Rectal smooth muscle tissue (tissue), 1 donor: ENCODE measurements around the gene RAB35.

Experiments used
- H3K27ac ChIP-seq: one replicate; pipeline ENCODE4 v1.7.0; 2013; ENCODE audit warnings: low read depth, low read length, inconsistent platforms
- H3K27me3 ChIP-seq: one replicate; pipeline ENCODE4 v1.7.0; 2013; ENCODE audit warnings: low read length; ENCODE audit not compliant: control insufficient read depth, insufficient read depth
- H3K36me3 ChIP-seq: one replicate; pipeline ENCODE4 v1.7.0; 2013; ENCODE audit warnings: low read length; ENCODE audit not compliant: control insufficient read depth, insufficient read depth
- H3K4me1 ChIP-seq: one replicate; pipeline ENCODE4 v1.7.0; 2013; ENCODE audit warnings: low read length; ENCODE audit not compliant: control insufficient read depth, insufficient read depth
- H3K4me3 ChIP-seq: one replicate; pipeline ENCODE4 v1.7.0; 2013; ENCODE audit warnings: low read length
- H3K9ac ChIP-seq: one replicate; pipeline ENCODE4 v1.7.0; 2013; ENCODE audit warnings: low read length

Gene RAB35

GRCh38 chr12:120089796-120090195 lies 26.8 kb downstream of the RAB35 start:
- Histone ChIP-seq H3K36me3 (peaks cover 2% of the 10 kb centered on the region), H3K4me3 (no peak overlapping the region), H3K27me3 (no peaks in the 10 kb centered on the region), H3K4me1 (no peaks in the 10 kb centered on the region), H3K27ac (no peak overlapping the region), H3K9ac (no peak overlapping the region)

DNA sequence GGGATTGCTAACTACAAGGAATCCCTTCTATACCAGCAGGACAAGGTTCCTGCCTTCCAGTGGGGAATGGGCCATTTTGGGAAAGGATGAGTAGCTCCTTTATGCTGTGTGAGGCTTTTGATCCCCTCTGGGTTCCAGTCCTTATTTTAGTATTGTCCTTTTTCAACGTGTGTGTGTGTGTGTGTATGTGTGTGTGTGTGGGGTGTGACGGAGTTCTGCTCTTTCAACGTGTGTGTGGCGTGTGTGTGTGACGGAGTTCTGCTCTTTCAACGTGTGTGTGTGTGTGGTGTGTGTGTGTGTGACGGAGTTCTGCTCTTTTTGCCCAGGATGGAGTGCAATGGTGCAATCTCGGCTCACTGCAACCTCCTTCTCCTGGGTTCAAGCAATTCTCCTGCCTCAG lies 27.4 kb downstream of the RAB35 start:
- Histone ChIP-seq H3K4me1 (no peaks in the 10 kb centered on the region), H3K9ac (no peak overlapping the region), H3K27me3 (no peaks in the 10 kb centered on the region), H3K36me3 (no peaks in the 10 kb centered on the region), H3K27ac (no peak overlapping the region), H3K4me3 (no peak overlapping the region)

GRCh38 chr12:120086801-120087621 lies 29.5 kb downstream of the RAB35 start:
- Histone ChIP-seq H3K4me3 (peak overlapping the region; percentile 59), H3K27me3 (no peaks in the 10 kb centered on the region), H3K4me1 (no peaks in the 10 kb centered on the region), H3K9ac (no peak overlapping the region), H3K27ac (no peak overlapping the region), H3K36me3 (no peaks in the 10 kb centered on the region)

DNA sequence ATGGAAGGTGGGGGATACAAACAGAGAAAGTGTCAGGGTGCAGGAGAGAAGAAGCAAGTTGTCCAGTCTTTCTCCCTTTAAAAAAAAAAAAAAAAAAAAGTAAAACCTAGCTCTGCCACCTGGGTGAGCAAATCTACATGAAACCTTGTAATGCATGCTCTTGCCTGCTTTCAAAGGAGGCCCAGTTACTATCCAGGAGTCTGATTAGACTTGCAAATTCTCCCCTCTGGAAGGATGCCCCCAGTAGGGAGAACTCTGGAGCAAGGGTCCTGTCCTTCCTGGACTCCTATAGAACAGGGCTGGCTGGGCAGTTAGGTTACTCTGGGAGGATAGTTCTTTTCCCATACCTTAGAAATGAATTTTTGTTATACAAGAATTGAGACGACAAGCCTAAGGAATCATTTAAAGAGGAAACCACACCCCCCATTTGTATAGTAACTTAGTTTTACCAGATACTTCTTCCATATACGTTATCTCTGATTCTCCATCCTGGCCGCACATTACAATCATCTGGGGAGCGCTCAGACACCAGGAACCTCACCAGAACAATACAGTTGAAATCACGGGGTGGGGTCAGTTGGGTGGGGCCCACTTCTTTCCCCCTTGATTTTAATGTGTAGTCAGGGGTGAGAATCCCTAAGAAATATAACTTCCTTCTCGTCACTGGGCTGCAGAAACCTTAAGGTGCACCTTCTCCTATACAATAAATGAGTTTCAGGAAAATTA lies 30.5 kb downstream of the RAB35 start:
- Histone ChIP-seq H3K36me3 (no peaks in the 10 kb centered on the region), H3K27me3 (no peaks in the 10 kb centered on the region), H3K27ac (no peak overlapping the region), H3K4me3 (peak overlapping the region; percentile 59), H3K9ac (no peak overlapping the region), H3K4me1 (no peaks in the 10 kb centered on the region)

DNA sequence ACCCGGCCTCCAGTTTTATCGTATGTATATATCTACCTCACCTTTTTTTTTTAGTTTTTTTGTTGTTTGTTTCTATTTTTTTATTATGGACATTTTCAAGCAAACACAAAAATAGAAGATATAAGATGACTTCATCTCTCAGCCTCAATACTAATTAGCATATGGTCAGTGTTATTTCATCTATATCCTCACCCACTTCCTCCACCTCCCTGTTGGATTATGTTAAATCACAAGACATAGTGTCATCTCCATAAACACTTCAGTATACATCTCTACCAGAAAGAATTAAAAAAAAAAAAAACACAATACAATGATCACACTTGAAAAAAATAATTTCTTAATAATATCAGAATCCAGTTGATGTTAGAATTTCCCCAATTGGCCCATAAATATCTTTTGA lies 34.9 kb downstream of the RAB35 start:
- Histone ChIP-seq H3K4me1 (no peaks in the 10 kb centered on the region), H3K4me3 (no peak overlapping the region), H3K9ac (no peak overlapping the region), H3K27ac (no peak overlapping the region), H3K27me3 (no peaks in the 10 kb centered on the region), H3K36me3 (no peaks in the 10 kb centered on the region)

GRCh38 chr12:120079411-120080400 lies 36.8 kb downstream of the RAB35 start:
- Histone ChIP-seq H3K4me1 (no peaks in the 10 kb centered on the region), H3K27me3 (no peaks in the 10 kb centered on the region), H3K4me3 (no peak overlapping the region), H3K27ac (no peak overlapping the region), H3K36me3 (no peaks in the 10 kb centered on the region), H3K9ac (no peak overlapping the region)

DNA sequence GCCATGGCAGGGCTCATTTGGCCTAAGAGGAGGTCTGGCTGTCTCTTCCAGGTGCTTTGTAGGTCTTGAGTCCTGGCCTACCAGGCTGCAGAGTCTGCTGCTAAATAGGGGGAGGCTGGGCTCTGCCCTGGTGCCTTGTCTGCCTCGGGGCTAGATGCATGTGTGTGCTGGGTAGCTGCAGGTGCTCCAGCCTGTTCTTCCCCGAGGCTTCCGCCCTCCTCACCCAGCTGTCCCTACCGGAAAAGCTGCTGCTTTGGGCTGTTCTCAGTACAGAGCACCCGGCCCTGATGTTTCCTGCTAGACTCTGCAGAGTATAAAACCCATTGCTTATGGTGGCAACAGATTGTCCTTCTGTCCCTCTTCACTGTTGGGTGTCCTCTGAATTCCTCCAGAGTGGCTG lies 37.7 kb downstream of the RAB35 start:
- Histone ChIP-seq H3K9ac (no peak overlapping the region), H3K4me1 (no peaks in the 10 kb centered on the region), H3K4me3 (no peak overlapping the region), H3K27me3 (no peaks in the 10 kb centered on the region), H3K27ac (no peak overlapping the region), H3K36me3 (no peaks in the 10 kb centered on the region)

DNA sequence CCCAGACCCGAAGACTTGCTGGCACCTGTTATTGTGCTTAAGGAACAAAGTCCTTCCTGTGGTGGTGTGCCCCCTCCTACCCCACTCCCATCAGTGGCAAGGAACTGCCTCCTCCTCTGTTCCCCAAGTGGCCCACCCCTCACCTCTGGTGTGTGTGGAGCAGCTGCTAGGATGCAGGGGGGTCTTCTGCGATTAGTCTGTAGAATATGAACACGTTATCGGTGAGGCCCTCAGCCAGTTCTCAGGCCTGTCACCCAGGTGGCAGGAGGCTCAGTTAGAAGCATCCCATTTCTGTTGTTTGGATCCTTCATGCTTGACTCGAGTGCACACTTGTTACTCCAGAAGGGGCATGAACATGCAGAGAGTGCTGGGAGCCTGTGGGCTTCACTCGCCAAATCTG lies 39.3 kb downstream of the RAB35 start:
- Histone ChIP-seq H3K4me1 (no peaks in the 10 kb centered on the region), H3K4me3 (no peak overlapping the region), H3K27me3 (no peaks in the 10 kb centered on the region), H3K36me3 (no peaks in the 10 kb centered on the region), H3K9ac (no peak overlapping the region), H3K27ac (no peak overlapping the region)

DNA sequence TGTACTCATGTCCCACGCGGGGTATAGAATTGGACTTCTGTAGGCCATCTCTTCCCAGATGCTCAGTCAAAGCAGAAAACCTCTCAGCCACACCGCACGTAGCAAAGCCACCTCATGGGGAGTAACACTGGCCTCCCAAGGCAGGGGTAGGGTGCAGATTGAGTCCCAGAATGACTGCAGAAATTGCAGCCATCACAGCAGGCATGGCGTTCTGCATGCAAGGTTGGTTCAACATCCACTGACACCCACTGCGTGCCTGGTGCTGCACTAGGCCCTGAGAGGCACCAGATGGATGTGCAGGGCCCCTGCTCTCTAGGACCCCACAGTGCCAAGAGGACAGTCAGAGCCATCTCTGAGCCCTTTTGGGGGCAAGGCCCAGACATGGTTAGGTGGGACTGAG lies 39.9 kb downstream of the RAB35 start:
- no peak overlapping the region for H3K27ac ChIP-seq
- no peak overlapping the region for H3K9ac ChIP-seq
- no peaks in the 10 kb centered on the region for H3K27me3 ChIP-seq
- no peak overlapping the region for H3K4me3 ChIP-seq
- no peaks in the 10 kb centered on the region for H3K36me3 ChIP-seq
- no peaks in the 10 kb centered on the region for H3K4me1 ChIP-seq

DNA sequence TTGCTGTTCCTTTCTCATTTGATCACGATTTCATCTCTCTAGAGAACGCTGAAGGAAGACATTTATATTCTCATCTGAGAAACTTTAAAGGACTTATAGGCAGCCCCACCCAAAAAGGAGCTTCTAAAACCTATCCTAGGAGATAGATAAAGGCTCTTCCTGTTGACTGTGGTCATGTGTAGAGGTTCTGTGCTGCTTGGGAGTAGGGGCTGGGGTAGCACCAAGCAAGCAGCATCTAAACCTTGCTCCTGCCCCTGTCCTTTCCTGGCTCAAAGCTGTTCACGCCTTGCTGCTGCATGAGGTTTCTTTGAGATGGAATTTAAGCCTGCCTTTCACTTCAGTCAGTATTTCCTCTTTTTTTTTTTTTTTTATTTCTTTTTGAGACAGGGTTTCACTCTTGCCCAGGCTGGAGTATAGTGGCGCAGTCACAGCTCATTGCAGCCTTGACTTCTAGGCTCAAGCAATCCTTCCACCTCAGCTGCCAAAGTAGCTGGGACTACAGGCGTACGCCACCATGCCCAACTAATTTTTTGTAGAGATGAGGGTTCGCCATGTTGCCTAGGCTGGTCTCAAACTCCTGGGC lies 41.4 kb downstream of the RAB35 start:
- Histone ChIP-seq H3K4me1 (no peaks in the 10 kb centered on the region), H3K9ac (no peak overlapping the region), H3K27me3 (no peaks in the 10 kb centered on the region), H3K27ac (no peak overlapping the region), H3K4me3 (no peak overlapping the region), H3K36me3 (no peaks in the 10 kb centered on the region)

DNA sequence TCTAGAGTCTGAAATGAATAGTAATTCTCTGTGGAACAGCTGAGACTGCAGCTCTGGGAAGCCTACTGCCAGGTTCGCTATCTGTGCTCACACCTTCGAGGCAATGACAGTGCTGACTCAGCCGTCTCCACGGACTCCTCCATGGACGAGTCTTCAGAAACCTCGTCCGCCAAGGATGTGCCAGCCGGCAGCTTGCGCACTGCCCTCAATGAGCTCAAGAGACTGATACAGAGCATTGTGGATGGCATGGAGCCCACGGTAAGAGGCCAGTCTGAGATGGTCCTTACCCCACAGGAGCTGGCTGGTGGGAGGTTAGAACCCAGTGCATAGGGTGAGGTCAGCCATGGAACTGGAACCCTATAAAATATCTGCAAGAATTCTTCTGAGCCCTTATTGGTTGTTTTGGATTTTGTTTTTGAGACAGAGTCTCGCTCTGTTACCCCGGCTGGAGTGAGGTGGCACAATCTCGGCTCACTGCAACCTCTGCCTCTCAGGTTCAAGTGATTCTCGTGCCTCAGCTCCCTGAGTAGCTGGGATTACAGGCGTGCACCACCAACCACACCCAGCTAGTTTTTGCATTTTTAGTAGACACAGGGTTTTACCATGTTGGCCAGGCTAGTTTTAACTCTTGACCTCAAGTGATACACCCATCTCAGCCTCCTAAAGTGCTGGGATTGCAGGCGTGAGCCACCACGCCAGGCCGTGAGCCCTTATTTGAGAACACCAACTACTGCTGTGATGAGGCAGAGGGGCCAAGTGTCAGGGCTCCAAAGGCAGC lies 43.9 kb downstream of the RAB35 start:
- no peaks in the 10 kb centered on the region for H3K4me1 ChIP-seq
- H3K27me3 ChIP-seq, result no peaks in the 10 kb centered on the region
- H3K36me3 ChIP-seq, result no peaks in the 10 kb centered on the region
- H3K9ac ChIP-seq, result no peak overlapping the region
- H3K4me3 ChIP-seq, result no peak overlapping the region
- H3K27ac ChIP-seq, result no peak overlapping the region
